Endothelial cell of umbilical vein (primary cell): ENCODE data around the gene BACH2.

Source experiments
- CTCF ChIP-seq, 2 donors: IDR thresholded peaks; 1 replicate in 1 of 2; 2 replicates in 1 of 2; pipeline ENCODE4 v1.5.1; 2011; ENCODE audit warnings: low read length in 2 of 2, mild to moderate bottlenecking in 2 of 2, moderate library complexity in 2 of 2, control low read depth in 1 of 2, inconsistent platforms in 1 of 2, low read depth in 1 of 2; ENCODE audit not compliant: insufficient read depth in 1 of 2; ENCODE audit errors: extremely low read depth in 1 of 2
- EZH2 ChIP-seq: IDR thresholded peaks from 2 replicates; pipeline ENCODE4 v1.6.1; 2012; ENCODE audit warnings: borderline replicate concordance, low read depth, mild to moderate bottlenecking, moderate library complexity, low read length, inconsistent platforms; ENCODE audit not compliant: severe bottlenecking
- JUN ChIP-seq: IDR thresholded peaks from 2 replicates; pipeline ENCODE4 v1.6.1; 2011; ENCODE audit warnings: borderline replicate concordance, low read depth; ENCODE audit not compliant: insufficient read length, insufficient read depth
- MAX ChIP-seq: IDR thresholded peaks from 2 replicates; pipeline ENCODE4 v1.6.1; 2011; ENCODE audit not compliant: insufficient read depth, insufficient read length
- MYC ChIP-seq: IDR thresholded peaks from one replicate; pipeline ENCODE4 v1.6.1; 2011; ENCODE audit warnings: mild to moderate bottlenecking, low read depth, low read length
- POLR2A ChIP-seq: IDR thresholded peaks from 2 replicates; pipeline ENCODE4 v1.6.1; 2012; ENCODE audit warnings: low read depth, mild to moderate bottlenecking, control low read depth, low read length
- POLR2AphosphoS5 ChIP-seq: IDR thresholded peaks from 2 replicates; pipeline ENCODE4 v1.6.1; 2012; ENCODE audit warnings: low read depth, mild to moderate bottlenecking, control low read depth, low read length, moderate library complexity; ENCODE audit not compliant: insufficient read depth

- no peak for TF ChIP-seq CTCF (IDR thresholded peaks at IDR 0.05; ENCODE audit: extremely low read depth in 1 of 2, insufficient read depth in 1 of 2, low read depth in 1 of 2, low read length in 2 of 2)
- no peak for TF ChIP-seq POLR2A
- no peak for TF ChIP-seq POLR2AphosphoS5
- no peak for TF ChIP-seq EZH2
- TF ChIP-seq JUN, result no peak
- no peak for TF ChIP-seq MAX
- no peak for TF ChIP-seq MYC
These were observed 347.8 kb downstream of the BACH2 start for GRCh38 chr6:89948876-89949275.
